DND-41 (cell line): Measurements from ENCODE around the gene MCRS1.

ENCODE experiments used
- EZH2 ChIP-seq: IDR thresholded peaks from 3 replicates; pipeline ENCODE4 v1.6.1; 2012; ENCODE audit warnings: borderline replicate concordance, low read depth, mild to moderate bottlenecking, moderate library complexity, low read length, inconsistent platforms; ENCODE audit not compliant: severe bottlenecking
- TF ChIP-seq, protein P1 (sequence below): IDR thresholded peaks from 2 replicates; pipeline ENCODE4 v1.5.1; 2012; ENCODE audit warnings: borderline replicate concordance, low read length, moderate library complexity, mild to moderate bottlenecking; ENCODE audit not compliant: poor library complexity, severe bottlenecking; ENCODE audit errors: extremely low read depth

DNA sequence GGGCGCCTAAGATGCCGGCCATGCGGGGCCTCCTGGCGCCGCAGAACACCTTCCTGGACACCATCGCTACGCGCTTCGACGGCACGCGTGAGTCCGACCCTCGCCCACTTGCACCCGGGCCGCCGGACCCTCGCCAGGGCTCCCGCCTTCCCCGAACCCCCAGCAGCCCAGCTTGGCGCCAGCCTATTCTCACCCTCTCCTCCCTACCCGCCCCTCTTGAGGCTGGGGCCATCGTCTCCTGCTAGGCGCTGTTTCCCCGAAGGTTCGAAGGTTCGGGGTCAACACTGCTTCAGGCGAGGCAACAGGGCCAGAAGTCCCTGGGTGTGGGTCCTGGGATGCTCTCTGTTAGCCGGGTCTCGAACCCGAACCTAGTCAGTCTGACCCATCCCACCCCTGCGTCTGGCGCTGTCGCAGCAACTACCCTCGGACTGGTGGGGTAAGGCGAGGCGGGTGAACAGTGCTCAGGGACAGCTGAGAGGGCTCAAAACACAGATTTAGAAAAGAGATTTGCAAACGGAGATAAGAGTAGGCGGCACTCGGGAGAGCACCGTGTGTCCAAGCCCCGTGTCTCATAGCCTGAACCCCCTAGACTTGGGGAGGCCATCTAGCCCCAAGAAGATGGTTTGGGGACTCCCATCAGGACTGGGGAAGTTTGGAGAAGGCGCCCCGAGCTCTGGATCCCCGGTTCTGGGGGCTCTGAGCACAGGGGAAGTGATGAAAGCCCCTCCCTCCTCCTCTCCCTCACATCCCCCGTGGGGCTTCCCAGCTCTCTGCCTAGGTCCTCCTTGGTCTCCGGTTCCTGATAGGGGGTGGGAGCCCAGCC, 28.3 kb downstream of the MCRS1 start:
- TF ChIP-seq, protein P1, sequence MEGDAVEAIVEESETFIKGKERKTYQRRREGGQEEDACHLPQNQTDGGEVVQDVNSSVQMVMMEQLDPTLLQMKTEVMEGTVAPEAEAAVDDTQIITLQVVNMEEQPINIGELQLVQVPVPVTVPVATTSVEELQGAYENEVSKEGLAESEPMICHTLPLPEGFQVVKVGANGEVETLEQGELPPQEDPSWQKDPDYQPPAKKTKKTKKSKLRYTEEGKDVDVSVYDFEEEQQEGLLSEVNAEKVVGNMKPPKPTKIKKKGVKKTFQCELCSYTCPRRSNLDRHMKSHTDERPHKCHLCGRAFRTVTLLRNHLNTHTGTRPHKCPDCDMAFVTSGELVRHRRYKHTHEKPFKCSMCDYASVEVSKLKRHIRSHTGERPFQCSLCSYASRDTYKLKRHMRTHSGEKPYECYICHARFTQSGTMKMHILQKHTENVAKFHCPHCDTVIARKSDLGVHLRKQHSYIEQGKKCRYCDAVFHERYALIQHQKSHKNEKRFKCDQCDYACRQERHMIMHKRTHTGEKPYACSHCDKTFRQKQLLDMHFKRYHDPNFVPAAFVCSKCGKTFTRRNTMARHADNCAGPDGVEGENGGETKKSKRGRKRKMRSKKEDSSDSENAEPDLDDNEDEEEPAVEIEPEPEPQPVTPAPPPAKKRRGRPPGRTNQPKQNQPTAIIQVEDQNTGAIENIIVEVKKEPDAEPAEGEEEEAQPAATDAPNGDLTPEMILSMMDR = no peak
- peak; percentile 16 for TF ChIP-seq EZH2
